GM19239 (cell line): ENCODE results near the gene DSC1.
A peak's percentile ranks its signal among the peaks of the same experiment; 100 is the strongest.
"Not testable (repeated sequence)": the region's sequence is repeated elsewhere in the genome, so short reads cannot be mapped to it uniquely, and the experiment has no call there.

Source experiments
- DNase-seq: peaks from one replicate; pipeline ENCODE4 v3.0.0; 2011; ENCODE audit warnings: low spot score; ENCODE audit not compliant: insufficient read length
- FAIRE-seq: peaks from 2 replicates; lab custom pipeline; 2011; peaks lifted over from hg19 to GRCh38; lab: Jason Lieb, UNC

DSC1 gene

GRCh38 chr18:31183302-31183701 lies 20.6 kb upstream of the DSC1 start:
- DNase-seq (no peak), FAIRE-seq (no peak)

- not testable (repeated sequence) for DNase-seq, FAIRE-seq
Measured at GRCh38 chr18:31177369-31177768, 14.7 kb upstream of the DSC1 start.

DNA sequence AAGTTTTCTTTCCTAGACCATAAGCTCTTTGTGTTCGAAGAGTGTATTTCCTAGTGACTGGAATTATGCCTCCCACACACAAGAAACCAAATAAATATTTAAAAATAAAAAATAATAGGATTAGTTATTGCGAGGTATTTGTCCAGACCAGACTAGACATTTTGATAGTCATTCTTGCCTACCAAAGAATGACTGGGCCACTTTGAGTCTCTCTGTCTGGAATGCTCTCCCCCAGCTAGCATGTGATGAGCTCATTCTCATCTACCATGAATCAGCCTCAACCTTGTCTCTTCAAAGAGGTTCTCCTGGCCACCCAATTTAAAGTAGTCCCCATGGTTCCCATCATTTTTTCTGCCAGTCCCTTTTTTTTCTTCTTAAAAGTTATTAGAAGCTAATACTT lies 13.9 kb upstream of the DSC1 start:
- DNase-seq (no peak), FAIRE-seq (no peak)

- no peak for DNase-seq
- no peak for FAIRE-seq
Measured at GRCh38 chr18:31171144-31171839, 8.6 kb upstream of the DSC1 start.

GRCh38 chr18:31170335-31170734 lies 7.7 kb upstream of the DSC1 start:
- no peak for FAIRE-seq
- no peak for DNase-seq

DNA sequence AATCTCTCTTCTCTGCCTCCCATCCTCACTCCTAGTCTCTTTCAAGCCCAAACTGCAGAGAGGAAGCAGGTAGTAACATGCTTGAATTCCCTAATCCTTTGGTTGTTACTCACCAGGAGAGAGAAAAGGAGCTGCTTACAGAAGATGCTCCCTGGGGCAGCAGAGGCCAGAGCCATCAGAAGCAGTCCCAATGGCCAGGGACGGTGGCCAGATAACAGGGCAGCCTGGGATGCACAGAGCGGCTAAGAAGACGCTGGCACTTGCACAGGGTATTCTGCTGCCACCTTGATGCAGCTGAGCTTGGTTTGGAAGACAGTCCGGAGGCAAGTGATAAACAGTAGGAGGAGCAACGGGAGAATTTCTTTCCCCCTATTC lies 250 bp downstream of the DSC1 start:
- DNase-seq (no peak), FAIRE-seq (no peak)

DNA sequence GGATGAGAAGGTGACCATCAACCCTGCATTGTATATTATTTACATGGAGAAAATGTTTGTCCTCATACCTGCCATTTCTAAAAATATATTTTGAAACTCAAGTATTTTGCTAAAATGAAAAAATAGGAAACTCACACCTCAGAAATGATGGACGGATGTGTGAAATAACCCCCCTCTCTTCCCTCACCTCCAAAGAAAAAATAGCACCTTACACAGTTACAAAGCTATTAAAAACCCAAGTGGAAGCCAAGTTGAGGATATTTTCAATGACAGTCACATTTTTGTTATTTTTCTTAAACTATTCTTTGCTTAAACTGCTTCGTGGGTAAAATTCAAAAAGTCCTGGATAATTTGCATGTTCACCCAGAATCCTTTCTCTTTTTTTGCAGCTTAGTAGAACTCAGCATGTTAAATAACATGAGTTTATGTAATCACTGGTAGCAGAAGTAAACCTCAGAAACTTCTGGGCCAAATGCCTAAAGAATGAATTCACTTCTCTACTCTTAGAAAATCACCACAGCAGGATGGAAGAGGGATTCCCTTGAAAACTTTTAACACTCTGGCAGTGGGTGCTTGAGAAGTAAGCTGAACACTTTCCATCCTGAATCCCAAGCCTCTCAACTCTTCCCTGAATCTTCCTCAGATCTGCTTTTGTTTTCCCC lies 768 bp downstream of the DSC1 start:
- no peak for DNase-seq
- FAIRE-seq: no peak

DNA sequence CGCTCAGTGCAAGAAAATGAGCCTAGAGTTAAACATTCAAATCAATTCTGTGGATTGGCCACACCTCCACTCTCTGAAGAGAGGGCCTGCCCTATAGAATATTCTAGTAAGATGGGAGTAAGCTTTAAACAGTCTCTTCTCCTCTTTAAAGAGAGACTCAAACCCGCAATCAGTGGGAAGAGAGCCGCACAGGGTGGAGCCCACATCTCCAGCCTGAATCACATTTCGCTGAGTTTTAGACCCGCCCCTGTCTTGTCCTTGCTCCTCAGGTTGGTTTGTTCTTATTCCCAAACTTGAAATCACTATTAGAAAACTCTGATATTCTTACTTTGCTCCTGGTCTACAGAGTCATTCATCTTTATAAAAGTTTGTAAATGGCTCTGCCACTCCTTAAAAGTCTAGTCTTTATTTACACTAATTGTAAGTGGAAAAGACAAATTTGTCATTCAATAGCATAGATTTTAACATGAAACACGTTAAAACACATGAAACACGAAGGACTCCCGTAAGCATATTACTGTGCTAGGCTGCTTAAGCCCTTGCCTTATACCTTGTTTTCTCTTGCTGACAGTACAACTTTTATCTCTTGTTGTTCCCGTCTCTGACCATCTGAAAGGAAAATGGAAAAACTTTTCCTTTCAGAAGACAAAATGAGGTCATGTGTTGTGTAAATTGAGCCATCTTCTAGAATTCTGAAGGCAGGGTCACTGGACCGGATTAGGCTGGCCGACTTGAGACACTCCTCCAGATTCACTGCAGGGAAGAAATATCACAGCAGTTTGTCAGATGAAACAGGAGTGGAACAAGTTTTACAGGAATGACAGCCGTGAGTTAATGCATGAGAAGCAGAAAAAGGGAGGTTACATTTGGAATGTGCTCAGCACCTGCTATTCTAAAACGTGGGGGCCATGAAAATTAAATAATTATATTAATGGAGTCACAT lies 5.6 kb downstream of the DSC1 start:
- no peak for FAIRE-seq
- no peak for DNase-seq

DNA sequence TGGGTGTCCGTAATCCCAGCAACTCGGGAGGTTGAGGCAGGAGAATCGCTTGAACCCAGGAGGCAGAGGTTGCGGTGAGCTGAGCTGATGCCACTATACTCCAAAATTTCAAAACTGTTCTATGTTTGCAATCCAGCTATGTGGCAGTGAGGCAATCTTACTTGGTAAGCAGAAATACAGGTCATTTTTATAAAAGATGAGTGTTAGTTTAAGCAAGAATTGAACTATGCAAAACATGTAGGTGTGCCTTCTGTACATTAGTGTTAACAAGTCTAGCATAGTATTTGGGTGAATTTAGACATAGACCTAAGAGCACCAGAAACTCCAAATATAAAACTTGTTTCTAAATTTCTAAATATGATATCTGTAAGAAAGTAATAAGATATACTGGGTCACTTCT lies 7.2 kb downstream of the DSC1 start:
- no peak for DNase-seq
- no peak for FAIRE-seq

GRCh38 chr18:31154181-31154580 lies 8.5 kb downstream of the DSC1 start:
- FAIRE-seq: no peak
- no peak for DNase-seq

GRCh38 chr18:31149351-31149750 lies 13.3 kb downstream of the DSC1 start:
- no peak for DNase-seq
- FAIRE-seq: no peak

- FAIRE-seq (no peak), DNase-seq (no peak)
Measured at GRCh38 chr18:31148600-31148999, 14.1 kb downstream of the DSC1 start.

DNA sequence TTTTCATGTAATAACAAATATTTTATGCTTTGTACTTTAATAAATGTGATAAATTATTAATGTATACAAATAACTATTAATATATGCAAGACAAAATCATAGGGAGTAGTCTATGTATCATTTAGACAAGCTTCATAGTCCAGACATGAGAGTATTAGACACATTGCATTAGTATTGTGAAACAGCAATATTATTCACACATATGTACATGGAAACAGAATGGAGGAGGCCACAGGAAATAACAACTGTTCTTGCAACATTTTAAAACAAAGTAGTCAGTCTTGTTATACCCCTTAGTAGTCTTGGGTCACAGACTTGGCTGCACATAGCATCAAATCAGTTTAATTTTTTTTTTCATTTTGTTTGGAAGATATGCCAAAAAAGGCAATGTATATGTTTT lies 15.8 kb downstream of the DSC1 start:
- no peak for FAIRE-seq

GRCh38 chr18:31143025-31143424 lies 19.6 kb downstream of the DSC1 start:
- DNase-seq (no peak), FAIRE-seq (no peak)

More for the DNA sequence above, 15.8 kb downstream of the DSC1 start:
- DNase-seq: no peak

- no peak for DNase-seq
- no peak for FAIRE-seq
Measured at GRCh38 chr18:31138709-31139108, 23.9 kb downstream of the DSC1 start.

DNA sequence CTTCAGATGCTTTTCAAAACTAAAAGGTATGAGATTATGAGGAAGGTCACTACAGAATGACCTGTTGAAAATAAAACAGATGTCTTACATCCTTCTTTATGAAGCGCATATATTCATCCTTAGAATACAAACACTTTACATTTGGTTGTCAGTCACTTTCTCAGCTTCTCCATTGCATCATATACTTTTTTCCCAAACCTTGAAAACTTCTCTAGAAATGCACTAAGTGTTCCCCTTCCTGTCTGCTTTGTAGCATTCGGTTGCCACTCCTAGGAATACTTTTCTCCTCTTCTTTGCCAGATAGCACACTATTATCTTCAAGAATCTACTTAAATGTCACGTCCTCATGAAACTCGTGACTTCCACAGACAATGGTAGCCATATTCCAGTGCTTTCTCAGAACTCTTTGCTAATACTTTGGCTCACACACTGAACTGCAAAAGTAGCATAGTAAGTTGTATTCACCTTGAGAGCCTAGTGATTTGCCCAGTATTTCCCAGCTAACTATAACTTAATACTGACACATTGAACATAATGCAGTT lies 27.6 kb downstream of the DSC1 start:
- FAIRE-seq (no peak), DNase-seq (no peak)

DNA sequence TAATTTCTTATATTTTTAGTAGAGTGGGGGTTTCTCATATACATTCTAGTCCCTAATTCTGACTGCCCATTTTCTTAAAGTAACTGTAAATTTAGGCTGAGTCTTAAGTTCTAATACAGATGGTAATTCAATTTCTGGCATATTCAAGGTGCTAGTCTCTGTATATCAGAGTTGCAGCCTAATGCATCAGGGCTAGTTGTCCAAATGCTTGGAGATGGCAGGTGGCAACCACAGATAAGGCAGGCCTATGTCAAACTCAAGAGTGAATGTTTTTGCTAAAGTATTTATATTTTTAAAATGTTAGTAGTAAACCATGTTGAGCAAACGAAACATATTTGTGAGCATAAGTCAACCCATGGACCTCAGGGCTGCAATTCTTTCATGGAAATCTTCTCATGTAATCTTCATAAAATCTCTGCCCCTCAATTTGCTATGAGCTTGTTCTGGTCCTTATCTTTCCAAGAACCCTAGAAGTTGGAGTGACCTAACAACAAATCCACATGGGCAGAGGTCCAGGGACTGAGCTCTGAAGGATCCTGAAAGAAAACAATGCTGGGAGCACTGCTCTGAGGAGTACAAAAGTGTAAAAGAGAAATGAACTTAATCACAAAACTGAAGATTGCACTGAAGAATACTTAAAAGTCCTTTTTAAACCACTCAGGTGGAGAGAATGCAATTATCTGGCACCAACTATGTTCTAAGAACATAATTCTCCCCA lies 33.1 kb downstream of the DSC1 start:
- FAIRE-seq (no peak), DNase-seq (no peak)

- no peak for DNase-seq
- no peak for FAIRE-seq
Measured at GRCh38 chr18:31125878-31126277, 36.8 kb downstream of the DSC1 start.

DNA sequence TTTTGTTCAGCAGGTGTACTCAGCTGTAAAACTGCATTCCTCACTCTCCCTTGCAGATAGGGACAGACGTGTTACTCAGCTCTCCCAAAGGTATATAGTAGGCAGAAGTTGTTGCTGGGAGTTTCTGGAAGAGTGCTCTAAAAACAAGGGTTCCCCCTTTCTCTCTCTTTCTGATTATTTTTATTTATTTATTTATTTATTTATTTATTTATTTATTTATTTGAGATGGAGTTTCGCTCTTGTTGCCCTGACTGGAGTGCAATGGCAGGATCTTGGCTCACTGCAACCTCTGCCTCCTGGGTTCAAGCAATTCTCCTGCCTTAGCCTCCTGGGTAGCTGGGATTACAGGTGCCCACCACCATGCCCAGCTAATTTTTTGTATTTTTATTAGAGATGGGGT lies 39.5 kb downstream of the DSC1 start:
- not testable (repeated sequence) for DNase-seq, FAIRE-seq

GRCh38 chr18:31120594-31120993 lies 42.1 kb downstream of the DSC1 start:
- peak; percentile 56 for FAIRE-seq
- DNase-seq: no peak
